ENCODE measurements around the gene SND1. TPM values are rescaled to one million over a fixed set of nuclear protein-coding genes. Genes with fewer than 3 reads are reported as not detected.

The SND1 gene
- total and polyA plus RNA-seq, 4 donors, result 59.4 to 214 (median 84.1) TPM

DNA sequence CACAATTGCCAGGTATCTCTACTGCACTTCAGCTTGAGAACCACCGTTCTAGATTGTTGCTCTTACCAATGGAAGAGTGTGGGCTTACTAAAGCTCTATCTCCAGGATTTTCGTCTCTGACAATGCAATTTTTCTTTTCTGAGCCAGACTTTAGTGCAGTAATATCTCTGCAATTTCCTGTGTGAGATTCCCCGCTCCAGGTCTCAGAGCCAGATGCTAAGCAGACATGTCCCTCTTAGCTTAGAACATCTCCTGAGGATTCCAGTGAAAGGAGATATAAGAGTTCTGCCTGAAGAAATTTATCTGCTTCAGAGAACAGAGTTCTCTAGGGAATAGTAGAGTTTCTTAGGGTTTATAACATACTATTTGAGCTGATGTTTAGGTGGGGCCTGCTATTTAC lies 82.0 kb downstream of the SND1 start:
- no peak overlapping the region for H3K9ac ChIP-seq (ENCODE audit: low read depth in 1 of 2, low read length in 2 of 2)
- no peaks in the 10 kb centered on the region for H3K27me3 ChIP-seq (ENCODE audit: control insufficient read depth in 4 of 4, insufficient read depth in 4 of 4, low read length in 3 of 4)
- H3K36me3 ChIP-seq (ENCODE audit: control insufficient read depth in 4 of 4, insufficient read depth in 3 of 4, low read depth in 1 of 4, low read length in 3 of 4), result peaks cover 1 to 27% (median 20%) of the 10 kb centered on the region in 4 donors
- TF ChIP-seq TAF1 (conservative IDR thresholded peaks at IDR 0.05) (no peak), RXRA (IDR thresholded peaks at IDR 0.05) (no peak), FOXA1 (IDR thresholded peaks at IDR 0.05) (no peak), MAX (IDR thresholded peaks at IDR 0.05) (no peak), FOXA2 (IDR thresholded peaks at IDR 0.05) (no peak), NR2F2 (IDR thresholded peaks at IDR 0.05) (no peak)
- TF ChIP-seq, protein P1, sequence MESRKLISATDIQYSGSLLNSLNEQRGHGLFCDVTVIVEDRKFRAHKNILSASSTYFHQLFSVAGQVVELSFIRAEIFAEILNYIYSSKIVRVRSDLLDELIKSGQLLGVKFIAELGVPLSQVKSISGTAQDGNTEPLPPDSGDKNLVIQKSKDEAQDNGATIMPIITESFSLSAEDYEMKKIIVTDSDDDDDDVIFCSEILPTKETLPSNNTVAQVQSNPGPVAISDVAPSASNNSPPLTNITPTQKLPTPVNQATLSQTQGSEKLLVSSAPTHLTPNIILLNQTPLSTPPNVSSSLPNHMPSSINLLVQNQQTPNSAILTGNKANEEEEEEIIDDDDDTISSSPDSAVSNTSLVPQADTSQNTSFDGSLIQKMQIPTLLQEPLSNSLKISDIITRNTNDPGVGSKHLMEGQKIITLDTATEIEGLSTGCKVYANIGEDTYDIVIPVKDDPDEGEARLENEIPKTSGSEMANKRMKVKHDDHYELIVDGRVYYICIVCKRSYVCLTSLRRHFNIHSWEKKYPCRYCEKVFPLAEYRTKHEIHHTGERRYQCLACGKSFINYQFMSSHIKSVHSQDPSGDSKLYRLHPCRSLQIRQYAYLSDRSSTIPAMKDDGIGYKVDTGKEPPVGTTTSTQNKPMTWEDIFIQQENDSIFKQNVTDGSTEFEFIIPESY (IDR thresholded peaks at IDR 0.05), result no peak
- DNase-seq (ENCODE audit: low spot score), result no peak
- H3K9me3 ChIP-seq (ENCODE audit: control insufficient read depth in 4 of 4, low read length in 3 of 4), result no peaks in the 10 kb centered on the region
- no peak overlapping the region for H3K27ac ChIP-seq (ENCODE audit: low read depth in 1 of 2, low read length in 2 of 2)
- no peak overlapping the region for H3K4me3 ChIP-seq (ENCODE audit: low read depth in 1 of 3, low read length in 3 of 3)
- 89% methylated on average over 3 of the region's 3 CpGs for WGBS
- no peaks in the 10 kb centered on the region for H3K4me1 ChIP-seq (ENCODE audit: control insufficient read depth in 4 of 4, insufficient read depth in 4 of 4, low read length in 3 of 4)

GRCh38 chr7:127736511-127736910 lies 84.5 kb downstream of the SND1 start:
- Histone ChIP-seq H3K4me1 (ENCODE audit: control insufficient read depth in 4 of 4, insufficient read depth in 4 of 4, low read length in 3 of 4) (no peaks in the 10 kb centered on the region), H3K27me3 (ENCODE audit: control insufficient read depth in 4 of 4, insufficient read depth in 4 of 4, low read length in 3 of 4) (no peaks in the 10 kb centered on the region), H3K4me3 (ENCODE audit: low read depth in 1 of 3, low read length in 3 of 3) (no peak overlapping the region), H3K27ac (ENCODE audit: low read depth in 1 of 2, low read length in 2 of 2) (no peak overlapping the region), H3K9me3 (ENCODE audit: control insufficient read depth in 4 of 4, low read length in 3 of 4) (no peaks in the 10 kb centered on the region), H3K36me3 (ENCODE audit: control insufficient read depth in 4 of 4, insufficient read depth in 3 of 4, low read depth in 1 of 4, low read length in 3 of 4) (peaks cover 1 to 21% (median 13%) of the 10 kb centered on the region in 4 donors), H3K9ac (ENCODE audit: low read depth in 1 of 2, low read length in 2 of 2) (no peak overlapping the region)
- whole genome bisulfite sequencing, result 91% methylated on average over 5 of the region's 5 CpGs
- DNase-seq (ENCODE audit: low spot score), result no peak
- TF ChIP-seq JUND (IDR thresholded peaks at IDR 0.05) (no peak), NR2F2 (IDR thresholded peaks at IDR 0.05) (no peak), MAX (IDR thresholded peaks at IDR 0.05) (no peak), FOXA1 (IDR thresholded peaks at IDR 0.05) (no peak), CTCF (IDR thresholded peaks at IDR 0.05; ENCODE audit: low read depth, low read length, missing input control) (no peak), RAD21 (IDR thresholded peaks at IDR 0.05) (no peak)
- TF ChIP-seq, protein P1 (IDR thresholded peaks at IDR 0.05), result no peak

DNA sequence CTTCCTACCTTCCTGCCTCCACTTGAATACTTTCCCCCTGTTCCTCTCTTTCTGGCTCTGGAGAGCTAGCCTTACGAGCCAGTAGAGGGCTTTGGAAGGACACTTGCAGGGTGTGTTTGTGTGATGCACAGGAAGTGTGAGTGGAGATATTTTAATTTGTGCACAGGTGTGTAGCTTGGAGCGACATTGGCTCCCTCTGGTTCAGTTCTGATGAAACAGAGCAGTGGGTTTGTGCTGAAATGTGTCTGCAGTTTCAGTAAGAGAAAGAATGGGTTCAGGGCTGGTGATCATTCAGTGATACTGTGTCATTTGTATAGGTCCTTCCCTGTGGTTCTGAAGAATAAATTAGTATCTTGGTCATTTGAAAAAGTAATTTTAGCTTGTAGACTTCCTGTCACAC lies 86.9 kb downstream of the SND1 start:
- Histone ChIP-seq H3K4me3 (ENCODE audit: low read depth in 1 of 3, low read length in 3 of 3) (no peak overlapping the region), H3K4me1 (ENCODE audit: control insufficient read depth in 4 of 4, insufficient read depth in 4 of 4, low read length in 3 of 4) (no peaks in the 10 kb centered on the region), H3K27me3 (ENCODE audit: control insufficient read depth in 4 of 4, insufficient read depth in 4 of 4, low read length in 3 of 4) (no peaks in the 10 kb centered on the region), H3K36me3 (ENCODE audit: control insufficient read depth in 4 of 4, insufficient read depth in 3 of 4, low read depth in 1 of 4, low read length in 3 of 4) (peaks cover 0 to 12% (median 6%) of the 10 kb centered on the region in 4 donors), H3K27ac (ENCODE audit: low read depth in 1 of 2, low read length in 2 of 2) (no peak overlapping the region), H3K9ac (ENCODE audit: low read depth in 1 of 2, low read length in 2 of 2) (no peak overlapping the region), H3K9me3 (ENCODE audit: control insufficient read depth in 4 of 4, low read length in 3 of 4) (no peaks in the 10 kb centered on the region)
- TF ChIP-seq RXRA (IDR thresholded peaks at IDR 0.05) (no peak), YY1 (IDR thresholded peaks at IDR 0.05) (no peak), EGR1 (IDR thresholded peaks at IDR 0.05; ENCODE audit: low read depth in 2 of 2) (no peak), FOXA1 (IDR thresholded peaks at IDR 0.05) (no peak)
- TF ChIP-seq, protein P1 (IDR thresholded peaks at IDR 0.05), result no peak
- no peak for DNase-seq (ENCODE audit: low spot score)
- WGBS, result 96% methylated on average over 2 of the region's 2 CpGs

All from liver (tissue), 9 donors.